Skin of body (tissue), 2 donors: ENCODE data around the gene STUM. TPM values are rescaled to one million over a fixed set of nuclear protein-coding genes. Genes with fewer than 3 reads are reported as not detected.
"Not testable (repeated sequence)": the region's sequence is repeated elsewhere in the genome, so short reads cannot be mapped to it uniquely, and the experiment has no call there.

Experiments used
- DNase-seq: peaks from one replicate; lab custom pipeline; 2025; lab: John Stamatoyannopoulos, UW
- total RNA-seq: library from RNA; depleted of rRNA; stranded (reverse); fragments of >200 nt; gene quantifications from one replicate; pipeline ENCODE4 v1.2.3, GENCODE V29; 2014

Gene STUM
- total RNA-seq, 1 donor from 2014 or later, result 2.4 TPM

GRCh38 chr1:226603022-226603857 is 54.7 kb downstream of the STUM start:
- DNase-seq, result peak; percentile 78

- no peak for DNase-seq
These were observed 55.4 kb downstream of the STUM start for GRCh38 chr1:226603858-226604559.

- DNase-seq, result peak; percentile 10
These were observed 56.2 kb downstream of the STUM start for GRCh38 chr1:226604560-226605317.

- no peak for DNase-seq
These were observed 56.9 kb downstream of the STUM start for GRCh38 chr1:226605318-226605950.

GRCh38 chr1:226606311-226607267 is 58.0 kb downstream of the STUM start:
- DNase-seq, result no peak

GRCh38 chr1:226607268-226607660 is 58.7 kb downstream of the STUM start:
- no peak for DNase-seq

- DNase-seq, result no peak
These were observed 59.3 kb downstream of the STUM start for GRCh38 chr1:226607821-226608220.

GRCh38 chr1:226608699-226609505 is 60.3 kb downstream of the STUM start:
- no peak for DNase-seq

- no peak for DNase-seq
These were observed 61.4 kb downstream of the STUM start for GRCh38 chr1:226609836-226610455.

- DNase-seq, result no peak
These were observed 62.1 kb downstream of the STUM start for GRCh38 chr1:226610671-226611070.

GRCh38 chr1:226611301-226611700 is 62.7 kb downstream of the STUM start:
- DNase-seq, result no peak

GRCh38 chr1:226611980-226612379 is 63.4 kb downstream of the STUM start:
- DNase-seq, result not testable (repeated sequence)

- no peak for DNase-seq
These were observed 67.3 kb downstream of the STUM start for GRCh38 chr1:226615876-226616275.

- DNase-seq, result no peak
These were observed 68.1 kb downstream of the STUM start for GRCh38 chr1:226616636-226617035.

- DNase-seq, result no peak
These were observed 68.5 kb downstream of the STUM start for GRCh38 chr1:226617109-226617508.

- not testable (repeated sequence) for DNase-seq
These were observed 69.2 kb downstream of the STUM start for GRCh38 chr1:226617719-226618118.

- DNase-seq, result no peak
These were observed 69.8 kb downstream of the STUM start for GRCh38 chr1:226618380-226618779.

GRCh38 chr1:226619031-226619430 is 70.5 kb downstream of the STUM start:
- DNase-seq, result no peak

- DNase-seq, result no peak
These were observed 73.4 kb downstream of the STUM start for GRCh38 chr1:226622012-226622411.
